Endothelial cell of umbilical vein (primary cell): ENCODE measurements around the gene SPDYC. TPM values are rescaled to one million over a fixed set of nuclear protein-coding genes. Genes with fewer than 3 reads are reported as not detected.

ENCODE experiments used
- BruUV-seq: library from RNA; stranded (reverse); fragments of 400-500 nt; replicated peaks from 2 replicates; lab custom pipeline; 2021; lab: Mats Ljungman, UMichigan
- CTCF ChIA-PET: fragments of 300-600, 350-600 bp; sonication (Branson Sonifier 250); formaldehyde crosslinking; loops from one replicate; lab custom pipeline; 2021; ENCODE audit warnings: antibody characterized with exemption, inconsistent platforms; lab: Charles Lee
- POLR2A ChIA-PET: fragments of 300-600, 350-600 bp; sonication (Branson Sonifier 250); formaldehyde crosslinking; loops from one replicate; lab custom pipeline; 2021; ENCODE audit warnings: antibody characterized with exemption, inconsistent platforms; lab: Charles Lee
- DNase-seq: peaks from one replicate; pipeline ENCODE4 v3.0.0-alpha.2; 2011; ENCODE audit warnings: low read depth, low spot score
- FAIRE-seq: peaks from 2 replicates; lab custom pipeline; 2011; peaks lifted over from hg19 to GRCh38; lab: Jason Lieb, UNC
- H2AFZ ChIP-seq: 2 replicates; pipeline ENCODE4 v1.6.0; 2012; ENCODE audit warnings: low read depth, low read length, control low read depth, inconsistent platforms
- H3K27ac ChIP-seq: 2 replicates; pipeline ENCODE4 v1.5.1; 2011; ENCODE audit warnings: low read depth, mild to moderate bottlenecking, control low read depth, low read length, moderate library complexity; ENCODE audit not compliant: insufficient read depth
- H3K27me3 ChIP-seq, 2 experiments: 2 replicates each; pipeline versions ENCODE4 v1.6.0 to v1.6.1; 2011; ENCODE audit warnings: low read length in 2 of 2, mixed read lengths in 1 of 2; ENCODE audit not compliant: control insufficient read depth in 2 of 2, insufficient read depth in 2 of 2
- H3K36me3 ChIP-seq, 2 experiments: 2 replicates in 1 of 2; 3 replicates in 1 of 2; pipeline ENCODE4 v1.5.1; 2011; ENCODE audit warnings: low read length in 2 of 2, mild to moderate bottlenecking in 1 of 2, moderate library complexity in 1 of 2; ENCODE audit not compliant: control insufficient read depth in 2 of 2, insufficient read depth in 2 of 2; ENCODE audit errors: extremely low read depth in 1 of 2
- H3K4me1 ChIP-seq: 3 replicates; pipeline ENCODE4 v1.5.1; 2011; ENCODE audit warnings: mild to moderate bottlenecking, low read length; ENCODE audit not compliant: control insufficient read depth, insufficient read depth; ENCODE audit errors: extremely low read depth
- H3K4me2 ChIP-seq: 2 replicates; pipeline ENCODE4 v1.6.1; 2011; ENCODE audit warnings: low read length, control low read depth, mixed read lengths; ENCODE audit not compliant: insufficient read depth
- H3K4me3 ChIP-seq, 3 experiments: fragments of 200-600 bp in 1 of 3; sonication (generic), shearing (Covaris generic) in 1 of 3; replicated peaks in 1 of 3; 2 replicates each; pipeline ENCODE4 v1.5.1; 2011 to 2016; ENCODE audit warnings: control low read depth in 3 of 3, low read length in 3 of 3, mild to moderate bottlenecking in 2 of 3, inconsistent platforms in 1 of 3, low read depth in 1 of 3, moderate library complexity in 1 of 3; ENCODE audit not compliant: insufficient read depth in 1 of 3
- H3K79me2 ChIP-seq: 2 replicates; pipeline ENCODE4 v1.6.0; 2012; ENCODE audit warnings: low read length, inconsistent platforms; ENCODE audit not compliant: control insufficient read depth, insufficient read depth
- H3K9ac ChIP-seq: replicated peaks from 2 replicates; pipeline ENCODE3; 2011; ENCODE audit warnings: low read length, control low read depth; ENCODE audit not compliant: insufficient read depth; ENCODE audit errors: extremely low read depth
- H3K9me1 ChIP-seq: replicated peaks from 3 replicates; pipeline ENCODE4 v1.6.0; 2011; ENCODE audit warnings: mild to moderate bottlenecking, low read length; ENCODE audit not compliant: control insufficient read depth, insufficient read depth; ENCODE audit errors: extremely low read depth
- H3K9me3 ChIP-seq: replicated peaks from 2 replicates; pipeline ENCODE4 v1.5.1; 2012; ENCODE audit warnings: low read length, inconsistent platforms; ENCODE audit not compliant: control insufficient read depth, insufficient read depth
- H4K20me1 ChIP-seq: replicated peaks from 2 replicates; pipeline ENCODE3; 2011; ENCODE audit warnings: mild to moderate bottlenecking, low read length; ENCODE audit not compliant: control insufficient read depth, insufficient read depth; ENCODE audit errors: extremely low read depth
- CTCF ChIP-seq, 2 donors: IDR thresholded peaks; 1 replicate in 1 of 2; 2 replicates in 1 of 2; pipeline ENCODE4 v1.5.1; 2011; ENCODE audit warnings: low read length in 2 of 2, mild to moderate bottlenecking in 2 of 2, moderate library complexity in 2 of 2, control low read depth in 1 of 2, inconsistent platforms in 1 of 2, low read depth in 1 of 2; ENCODE audit not compliant: insufficient read depth in 1 of 2; ENCODE audit errors: extremely low read depth in 1 of 2
- EZH2 ChIP-seq: IDR thresholded peaks from 2 replicates; pipeline ENCODE4 v1.6.1; 2012; ENCODE audit warnings: borderline replicate concordance, low read depth, mild to moderate bottlenecking, moderate library complexity, low read length, inconsistent platforms; ENCODE audit not compliant: severe bottlenecking
- FOS ChIP-seq: IDR thresholded peaks from 2 replicates; pipeline ENCODE4 v1.6.1; 2011; ENCODE audit warnings: mild to moderate bottlenecking, low read length, moderate library complexity, borderline replicate concordance; ENCODE audit not compliant: insufficient read depth
- GATA2 ChIP-seq: IDR thresholded peaks from 2 replicates; pipeline ENCODE4 v1.7.0; 2011; ENCODE audit warnings: low read depth, mild to moderate bottlenecking, moderate library complexity, mixed read lengths, low read length; ENCODE audit not compliant: insufficient read length, insufficient read depth
- JUN ChIP-seq: IDR thresholded peaks from 2 replicates; pipeline ENCODE4 v1.6.1; 2011; ENCODE audit warnings: borderline replicate concordance, low read depth; ENCODE audit not compliant: insufficient read length, insufficient read depth
- MAX ChIP-seq: IDR thresholded peaks from 2 replicates; pipeline ENCODE4 v1.6.1; 2011; ENCODE audit not compliant: insufficient read depth, insufficient read length
- MYC ChIP-seq: IDR thresholded peaks from one replicate; pipeline ENCODE4 v1.6.1; 2011; ENCODE audit warnings: mild to moderate bottlenecking, low read depth, low read length
- POLR2A ChIP-seq: IDR thresholded peaks from 2 replicates; pipeline ENCODE4 v1.6.1; 2012; ENCODE audit warnings: low read depth, mild to moderate bottlenecking, control low read depth, low read length
- POLR2AphosphoS5 ChIP-seq: IDR thresholded peaks from 2 replicates; pipeline ENCODE4 v1.6.1; 2012; ENCODE audit warnings: low read depth, mild to moderate bottlenecking, control low read depth, low read length, moderate library complexity; ENCODE audit not compliant: insufficient read depth
- dilution Hi-C: fragments of 300-500 bp; cut with MboI; formaldehyde crosslinking; loops from one replicate; pipeline ENCODE4 v1.15.0; 2019; ENCODE audit warnings: low sequenced_read_pairs; ENCODE audit not compliant: extremely low pct_ligation_motif_present
- intact Hi-C: fragments of 100-400 bp; cut with micrococcal nuclease; formaldehyde crosslinking; loops from one replicate; pipeline ENCODE4 v1.10.0; 2022
- polyA plus RNA-seq, 4 experiments: library from polyadenylated mRNA; depleted of rRNA in 3 of 4; stranded (reverse) in 3 of 4; unstranded in 1 of 4; fragments of >200 nt; gene quantifications; 2 replicates each; pipeline versions ENCODE4 v1.2.1 to v1.2.3, GENCODE V29; 2011 to 2012; ENCODE audit warnings: missing spikeins in 1 of 4
- total RNA-seq: library from RNA; stranded (reverse); gene quantifications from 2 replicates; pipeline ENCODE4 v1.2.3, GENCODE V29; 2021

SPDYC gene
- total and polyA plus RNA-seq, 2 donors (not counting 3 experiments of a cell fraction or from before 2014, with no cell fraction given), result not detected

- dilution Hi-C loops, result no loop called here
- Histone ChIP-seq H3K36me3 (peaks cover 0 to 31% of the 10 kb centered on the region in 2 experiments), H3K4me3 (no peak overlapping the region), H3K79me2 (no peaks in the 10 kb centered on the region), H2AFZ (no peak overlapping the region), H3K9ac (no peak overlapping the region), H3K9me3 (no peaks in the 10 kb centered on the region), H3K9me1 (no peaks in the 10 kb centered on the region), H4K20me1 (no peaks in the 10 kb centered on the region), H3K27ac (no peak overlapping the region), H3K27me3 (no peaks in the 10 kb centered on the region), H3K4me1 (no peaks in the 10 kb centered on the region), H3K4me2 (no peak overlapping the region)
- ChIA-PET CTCF (interaction anchor here (1.9 to 3.6 kb wide), 2 partner anchors 13 to 117 kb away, joined by 8 to 15 read pairs; no protein-coding TSS in a partner anchor), POLR2A (no interaction called here)
- intact Hi-C loops, result no loop called here
- no peak for DNase-seq
- BruUV-seq, result no TSS peak
- FAIRE-seq, result no peak
- no peak for TF ChIP-seq JUN
- TF ChIP-seq POLR2AphosphoS5, result peak; percentile 13
- peak; percentile 15 for TF ChIP-seq POLR2A
These were observed 42.3 kb downstream of the SPDYC start for GRCh38 chr11:65212226-65212801.

GRCh38 chr11:65213322-65214211 is 43.5 kb downstream of the SPDYC start:
- dilution Hi-C loops, result no loop called here
- Histone ChIP-seq H3K9ac (no peak overlapping the region), H3K4me1 (no peaks in the 10 kb centered on the region), H3K79me2 (no peaks in the 10 kb centered on the region), H3K9me3 (no peaks in the 10 kb centered on the region), H3K36me3 (peaks cover 0 to 25% of the 10 kb centered on the region in 2 experiments), H2AFZ (no peak overlapping the region), H3K27me3 (no peaks in the 10 kb centered on the region), H3K9me1 (no peaks in the 10 kb centered on the region), H3K4me2 (no peak overlapping the region), H3K27ac (no peak overlapping the region), H4K20me1 (no peaks in the 10 kb centered on the region), H3K4me3 (no peak overlapping the region)
- FAIRE-seq (no peak), DNase-seq (no peak)
- no TSS peak for BruUV-seq
- intact Hi-C loops, result no loop called here
- POLR2A ChIA-PET, result no interaction called here
- no peak for TF ChIP-seq MYC
- no peak for TF ChIP-seq JUN
- peak; percentile 26 for TF ChIP-seq POLR2AphosphoS5
- TF ChIP-seq CTCF (IDR thresholded peaks at IDR 0.05; ENCODE audit: extremely low read depth in 1 of 2, insufficient read depth in 1 of 2, low read depth in 1 of 2, low read length in 2 of 2), result no peak
- TF ChIP-seq GATA2, result no peak
- TF ChIP-seq MAX, result no peak
- no peak for TF ChIP-seq EZH2
- TF ChIP-seq FOS, result no peak
- TF ChIP-seq POLR2A, result no peak
- CTCF ChIA-PET, result interaction anchor here (3.6 kb wide), 1 partner anchor 12 kb away, joined by 15 read pairs; no protein-coding TSS in a partner anchor
